CD4-positive, CD25-positive, alpha-beta regulatory T cell (primary cell): ENCODE data around the gene P2RX6. TPM values are rescaled to one million over a fixed set of nuclear protein-coding genes. Genes with fewer than 3 reads are reported as not detected.
"Not testable (repeated sequence)": the region's sequence is repeated elsewhere in the genome, so short reads cannot be mapped to it uniquely, and the experiment has no call there.

Source experiments
- ATAC-seq, 2 donors: fragments of 150-1000 bp; cut with Tn5 transposase; one replicate each; pipeline ENCODE4 v1.10.0; 2021; ENCODE audit warnings: low read depth in 2 of 2, moderate number of reproducible peaks in 2 of 2, moderate library complexity in 1 of 2
- DNase-seq, 3 donors: peaks; one replicate each; pipeline versions ENCODE4 v3.0.0 to v3.0.0-alpha.2; 2012 to 2022; ENCODE audit warnings: mixed read lengths in 1 of 3
- H3K27ac ChIP-seq: one replicate; pipeline ENCODE4 v1.7.0; 2013; ENCODE audit warnings: mild to moderate bottlenecking, low read length; ENCODE audit not compliant: insufficient read depth, poor library complexity, severe bottlenecking
- H3K27me3 ChIP-seq: one replicate; pipeline ENCODE4 v1.7.0; 2013; ENCODE audit warnings: low read length; ENCODE audit not compliant: control insufficient read depth, insufficient read depth
- H3K36me3 ChIP-seq: one replicate; pipeline ENCODE4 v1.7.0; 2013; ENCODE audit warnings: mild to moderate bottlenecking, low read length, moderate library complexity; ENCODE audit not compliant: control insufficient read depth, insufficient read depth
- H3K4me1 ChIP-seq: 2 replicates; pipeline ENCODE4 v1.7.0; 2013; ENCODE audit warnings: mild to moderate bottlenecking, low read length; ENCODE audit not compliant: insufficient read depth, control insufficient read depth, poor library complexity, severe bottlenecking
- H3K4me3 ChIP-seq: one replicate; pipeline ENCODE4 v1.7.0; 2013; ENCODE audit warnings: low read depth, mild to moderate bottlenecking, low read length, moderate library complexity
- H3K9me3 ChIP-seq, 2 experiments: 1 replicate in 1 of 2; 2 replicates in 1 of 2; pipeline ENCODE4 v1.7.0; 2013; ENCODE audit warnings: low read length in 2 of 2, mild to moderate bottlenecking in 1 of 2, moderate library complexity in 1 of 2; ENCODE audit not compliant: control insufficient read depth in 2 of 2
- H3K27ac Mint-ChIP-seq, 3 donors: one replicate each; pipeline ENCODE4 v1.8.0; 2020 to 2022; ENCODE audit warnings: mild to moderate bottlenecking in 3 of 3, mixed read lengths in 3 of 3, moderate library complexity in 2 of 3
- H3K27me3 Mint-ChIP-seq: one replicate; pipeline ENCODE4 v1.8.0; 2022; ENCODE audit warnings: mild to moderate bottlenecking, mixed read lengths
- H3K36me3 Mint-ChIP-seq: one replicate; pipeline ENCODE4 v1.8.0; 2020; ENCODE audit warnings: mixed read lengths
- H3K4me1 Mint-ChIP-seq, 4 donors: one replicate each; pipeline ENCODE4 v1.8.0; 2020 to 2022; ENCODE audit warnings: mixed read lengths in 4 of 4, mild to moderate bottlenecking in 1 of 4
- H3K4me3 Mint-ChIP-seq, 4 donors: one replicate each; pipeline ENCODE4 v1.8.0; 2020 to 2022; ENCODE audit warnings: mild to moderate bottlenecking in 4 of 4, mixed read lengths in 4 of 4, moderate library complexity in 3 of 4
- H3K9me3 Mint-ChIP-seq, 7 donors: one replicate each; pipeline ENCODE4 v1.8.0; 2020 to 2022; ENCODE audit warnings: mixed read lengths in 7 of 7, mild to moderate bottlenecking in 3 of 7, moderate library complexity in 2 of 7
- polyA plus RNA-seq, 4 donors: library from polyadenylated mRNA; unstranded; fragments of 300-500 nt; fragmentation: Illumina TruSeq; gene quantifications; one replicate each; pipeline ENCODE4 v1.2.3, GENCODE V29; 2021
- total RNA-seq: library from RNA; stranded (reverse); gene quantifications from one replicate; pipeline ENCODE4 v1.2.3, GENCODE V29; 2022

The P2RX6 gene
- total and polyA plus RNA-seq, 5 donors from 2014 or later = 0.10 to 0.59 TPM; not detected in 3

DNA sequence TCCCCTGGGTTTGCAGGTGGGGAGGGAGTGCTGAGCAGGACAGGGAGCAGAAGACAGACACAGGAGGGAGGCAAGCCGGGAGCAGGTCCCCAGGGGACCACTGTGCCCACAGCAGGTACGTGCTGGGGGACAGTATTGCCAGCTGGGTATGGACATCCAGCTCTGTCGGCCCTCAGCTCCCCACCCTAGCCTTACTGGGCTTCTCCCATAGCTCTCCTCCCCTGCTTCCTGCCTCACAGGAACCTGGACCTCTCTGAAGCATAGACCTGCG, 40.5 kb downstream of the P2RX6 start:
- Histone ChIP-seq H3K9me3 (no peaks in the 10 kb centered on the region), H3K4me1 (peaks cover 8% of the 10 kb centered on the region), H3K4me3 (no peak overlapping the region), H3K27ac (no peak overlapping the region), H3K36me3 (no peaks in the 10 kb centered on the region), H3K27me3 (peaks cover 3% of the 10 kb centered on the region)
- no peak overlapping the region for H3K27ac Mint-ChIP-seq
- peaks cover 10% of the 10 kb centered on the region for H3K27me3 Mint-ChIP-seq
- no peaks in the 10 kb centered on the region for H3K36me3 Mint-ChIP-seq
- H3K9me3 Mint-ChIP-seq = no peaks in the 10 kb centered on the region
- peaks cover 0 to 23% (median 4%) of the 10 kb centered on the region in 4 donors for H3K4me1 Mint-ChIP-seq
- ATAC-seq = no peak
- H3K4me3 Mint-ChIP-seq = peak overlapping the region in 1 of 4 donors; percentile 56
- no peak for DNase-seq

DNA sequence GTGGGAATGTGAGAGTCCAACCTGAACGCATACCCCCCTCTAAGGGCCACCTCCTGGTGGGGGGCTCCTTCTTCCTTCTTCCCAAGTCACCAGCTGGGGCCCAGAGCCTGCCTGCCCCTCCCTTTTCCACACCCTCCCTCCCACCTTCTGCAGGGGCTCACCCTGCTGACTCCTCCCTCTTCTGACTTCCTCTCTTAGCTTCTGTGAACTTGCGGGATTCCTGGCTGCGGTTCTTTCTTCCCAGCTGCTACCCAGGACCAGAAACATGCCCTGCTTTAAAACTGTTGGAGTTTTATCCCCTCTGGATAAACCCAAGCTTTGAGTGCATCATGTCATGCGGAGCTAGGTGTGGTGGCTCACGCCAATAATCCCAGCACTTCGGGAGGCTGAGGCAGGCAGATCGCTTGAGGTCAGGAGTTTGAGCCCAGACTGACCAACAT, 40.9 kb downstream of the P2RX6 start:
- no peak overlapping the region for H3K4me3 ChIP-seq
- H3K4me1 Mint-ChIP-seq = peaks cover 0 to 23% (median 4%) of the 10 kb centered on the region in 4 donors
- no peak for ATAC-seq
- peaks cover 8% of the 10 kb centered on the region for H3K4me1 ChIP-seq
- H3K36me3 ChIP-seq = no peaks in the 10 kb centered on the region
- H3K4me3 Mint-ChIP-seq = peak overlapping the region in 3 of 4 donors; percentile 56 to 67 (median 64)
- no peak for DNase-seq
- H3K27me3 ChIP-seq = peaks cover 3% of the 10 kb centered on the region
- H3K9me3 ChIP-seq = no peaks in the 10 kb centered on the region
- H3K27ac ChIP-seq = no peak overlapping the region
- H3K9me3 Mint-ChIP-seq = no peaks in the 10 kb centered on the region
- no peak overlapping the region for H3K27ac Mint-ChIP-seq
- peaks cover 10% of the 10 kb centered on the region for H3K27me3 Mint-ChIP-seq
- no peaks in the 10 kb centered on the region for H3K36me3 Mint-ChIP-seq

DNA sequence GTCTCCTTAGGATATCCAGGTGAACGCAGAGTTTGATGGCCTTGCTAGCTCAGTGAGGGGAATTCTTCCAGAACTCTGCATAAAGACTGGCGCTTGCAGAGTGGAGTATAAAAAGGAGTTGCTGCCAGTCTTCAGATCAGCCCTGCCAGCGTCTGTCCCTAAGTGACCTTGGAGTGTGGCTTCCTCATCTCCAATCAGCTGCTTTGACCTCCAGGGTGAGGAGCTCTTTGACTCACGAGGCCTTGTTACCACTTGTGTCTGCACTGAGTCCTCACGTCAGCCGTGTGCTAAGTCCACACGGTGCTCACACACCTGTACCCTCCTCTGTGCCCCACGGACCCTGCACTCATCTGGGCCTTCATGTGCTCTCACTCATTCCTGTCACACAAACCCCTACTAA, 45.4 kb downstream of the P2RX6 start:
- not testable (repeated sequence) for H3K4me3 ChIP-seq, ATAC-seq, H3K9me3 ChIP-seq, H3K4me1 ChIP-seq, H3K27me3 Mint-ChIP-seq, H3K27ac ChIP-seq, H3K36me3 ChIP-seq, H3K27me3 ChIP-seq, H3K36me3 Mint-ChIP-seq, DNase-seq, H3K4me3 Mint-ChIP-seq, H3K27ac Mint-ChIP-seq, H3K9me3 Mint-ChIP-seq
- peaks cover 0 to 15% (median 4%) of the 10 kb centered on the region in 4 donors for H3K4me1 Mint-ChIP-seq

DNA sequence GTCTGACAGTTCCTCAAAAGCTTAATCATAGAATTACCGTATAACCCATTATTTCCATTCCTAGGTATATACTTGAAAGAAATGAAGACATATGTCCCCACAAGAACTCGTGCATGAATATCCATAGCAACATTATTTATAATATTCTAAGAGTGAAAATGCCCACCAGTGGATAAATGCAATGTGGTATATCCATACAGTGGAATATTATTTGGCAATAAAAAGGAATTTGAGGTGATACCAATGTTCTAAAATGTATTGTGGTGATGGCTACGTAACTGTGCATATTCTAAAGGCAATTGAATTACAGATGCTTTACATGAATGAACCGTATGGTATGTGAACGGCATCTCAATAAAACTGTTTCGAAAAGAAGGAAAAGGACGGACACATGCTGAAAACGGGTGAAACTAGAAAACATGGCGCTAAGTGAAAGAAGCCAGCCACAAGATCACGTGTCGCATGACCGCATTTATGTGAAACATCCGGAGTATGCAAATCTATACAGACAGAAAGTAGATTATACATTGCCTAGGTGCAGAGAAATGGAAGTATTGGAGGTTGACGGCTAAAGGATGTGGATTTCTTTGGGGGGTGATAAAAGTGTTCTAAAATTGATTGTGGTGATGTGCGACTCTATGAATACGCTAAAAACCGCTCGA, 46.8 kb downstream of the P2RX6 start:
- not testable (repeated sequence) for H3K4me1 Mint-ChIP-seq, H3K9me3 Mint-ChIP-seq, ATAC-seq, H3K27me3 ChIP-seq, H3K4me3 Mint-ChIP-seq, H3K4me3 ChIP-seq, H3K36me3 Mint-ChIP-seq, DNase-seq, H3K27ac ChIP-seq, H3K9me3 ChIP-seq, H3K27ac Mint-ChIP-seq, H3K36me3 ChIP-seq, H3K4me1 ChIP-seq
- H3K27me3 Mint-ChIP-seq = peaks cover 10% of the 10 kb centered on the region

DNA sequence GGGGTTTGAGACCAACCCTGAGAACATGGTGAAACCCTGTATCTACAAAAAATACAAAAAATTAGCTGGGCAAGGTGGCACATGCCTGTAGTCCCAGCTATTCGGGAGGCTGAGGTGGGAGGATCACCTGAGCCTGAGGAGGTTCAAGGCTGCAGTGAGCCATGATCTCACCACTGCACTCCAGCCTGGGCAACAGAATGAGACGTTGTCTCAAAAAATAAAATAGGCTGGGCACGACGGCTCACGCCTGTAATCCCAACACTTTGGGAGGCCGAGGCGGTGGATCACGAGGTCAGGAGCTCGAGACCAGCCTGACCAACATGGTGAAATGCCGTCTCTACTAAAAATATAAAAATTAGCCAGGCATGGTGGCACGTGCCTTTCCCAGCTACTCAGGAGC, 49.5 kb downstream of the P2RX6 start:
- not testable (repeated sequence) for H3K9me3 Mint-ChIP-seq, H3K36me3 ChIP-seq, ATAC-seq, H3K4me3 ChIP-seq, H3K4me1 ChIP-seq, H3K9me3 ChIP-seq, H3K4me1 Mint-ChIP-seq, H3K4me3 Mint-ChIP-seq, H3K27me3 ChIP-seq, H3K27ac ChIP-seq, H3K27ac Mint-ChIP-seq, DNase-seq, H3K36me3 Mint-ChIP-seq
- peaks cover 10% of the 10 kb centered on the region for H3K27me3 Mint-ChIP-seq

DNA sequence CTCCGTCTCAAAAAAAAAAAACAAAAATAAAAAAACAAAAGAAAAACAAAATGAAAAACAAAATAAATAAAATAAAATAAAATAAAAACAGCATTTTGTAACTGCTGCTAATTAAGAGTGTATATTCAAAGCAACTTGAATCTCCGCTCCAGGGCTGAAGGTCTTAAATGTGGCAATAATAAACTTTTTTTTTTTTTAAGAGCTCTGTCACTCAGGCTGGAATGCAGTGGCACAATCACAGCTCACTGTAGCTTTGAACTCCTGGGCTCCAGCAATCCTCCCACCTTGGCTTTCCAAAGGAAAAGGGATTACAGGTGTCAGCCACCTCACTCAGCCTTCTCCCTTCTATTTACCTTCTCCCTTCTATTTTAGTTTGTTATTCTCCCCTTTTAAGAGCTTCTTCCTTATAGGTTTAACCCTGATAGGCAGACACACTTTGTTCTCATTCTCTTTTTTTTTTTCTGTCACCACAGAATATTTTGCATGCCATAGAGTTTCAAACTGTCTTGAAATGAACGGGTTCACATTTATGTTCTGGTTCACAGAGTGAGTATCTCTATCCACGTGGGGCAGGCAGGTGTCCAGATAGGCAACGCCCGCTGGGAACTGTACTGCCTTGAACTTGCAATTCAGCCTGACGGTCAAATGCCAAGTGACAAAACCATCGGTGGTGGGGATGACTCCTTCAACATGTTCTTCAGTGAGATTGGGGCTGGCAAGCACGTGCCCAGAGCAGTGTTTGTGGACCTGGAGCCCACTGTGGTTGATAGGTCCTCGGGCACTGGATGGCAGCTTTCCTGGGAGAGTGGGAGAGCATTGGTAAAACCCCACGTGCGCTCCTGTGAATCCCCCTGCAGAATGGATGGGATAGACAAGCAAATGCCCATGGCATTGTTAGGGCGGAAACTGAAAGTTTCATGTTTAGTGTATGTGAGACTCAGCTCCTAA, 50.2 kb downstream of the P2RX6 start:
- Mint-ChIP-seq H3K4me1 (no peaks in the 10 kb centered on the region), H3K27ac (peak overlapping the region in 1 of 3 donors; percentile 60), H3K4me3 (no peak overlapping the region), H3K27me3 (peaks cover 10% of the 10 kb centered on the region), H3K9me3 (peaks cover 0 to 5% (median 0%) of the 10 kb centered on the region in 7 donors), H3K36me3 (no peaks in the 10 kb centered on the region)
- Histone ChIP-seq H3K4me1 (no peaks in the 10 kb centered on the region), H3K36me3 (no peaks in the 10 kb centered on the region), H3K27me3 (no peaks in the 10 kb centered on the region), H3K4me3 (no peak overlapping the region), H3K9me3 (no peaks in the 10 kb centered on the region), H3K27ac (no peak overlapping the region)
- ATAC-seq = no peak
- no peak for DNase-seq

DNA sequence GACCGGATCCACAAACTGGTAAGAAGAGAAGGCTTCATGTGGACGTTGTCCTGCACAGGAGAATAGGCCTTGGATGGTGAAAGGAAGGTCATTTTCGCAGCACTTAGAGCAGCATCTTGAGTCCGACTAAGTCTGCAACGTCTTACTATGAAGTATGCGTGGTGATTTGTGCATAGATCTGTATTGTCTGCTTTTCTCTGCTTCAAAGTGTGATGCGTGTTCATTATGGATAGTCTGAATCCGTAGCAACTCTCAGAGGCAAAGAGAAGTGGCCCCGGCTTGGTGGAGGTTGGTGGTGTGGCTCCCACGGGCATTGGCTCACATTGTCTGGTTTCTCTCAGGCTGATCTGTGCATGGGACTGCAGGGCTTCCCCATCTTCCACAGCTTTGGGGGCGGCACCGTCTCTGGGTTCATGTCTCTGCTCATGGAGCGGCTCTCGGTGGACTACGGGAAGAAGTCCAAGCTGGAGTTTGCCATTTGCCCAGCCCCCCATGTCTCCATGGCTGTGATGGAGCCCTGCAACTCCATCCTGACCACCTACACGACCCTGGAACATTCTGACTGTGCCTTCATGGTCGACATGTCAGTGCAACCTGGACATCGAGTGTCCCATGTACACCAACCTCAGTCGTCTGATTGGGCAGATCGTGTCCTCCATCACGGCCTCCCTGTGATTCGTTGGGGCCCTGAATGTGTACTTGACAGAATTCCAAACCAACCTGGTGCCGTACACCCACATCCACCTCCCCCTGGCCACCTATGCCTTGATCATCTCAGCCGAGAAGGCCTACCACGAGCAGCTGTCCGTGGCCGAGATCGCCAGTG, 52.3 kb downstream of the P2RX6 start:
- peak overlapping the region in 1 of 3 donors; percentile 60 for H3K27ac Mint-ChIP-seq
- Histone ChIP-seq H3K36me3 (no peaks in the 10 kb centered on the region), H3K27me3 (no peaks in the 10 kb centered on the region), H3K4me1 (no peaks in the 10 kb centered on the region), H3K27ac (no peak overlapping the region), H3K9me3 (no peaks in the 10 kb centered on the region), H3K4me3 (no peak overlapping the region)
- H3K9me3 Mint-ChIP-seq = no peaks in the 10 kb centered on the region
- ATAC-seq (no peak), DNase-seq (no peak)
- no peaks in the 10 kb centered on the region for H3K4me1 Mint-ChIP-seq
- H3K4me3 Mint-ChIP-seq = no peak overlapping the region
- peaks cover 10% of the 10 kb centered on the region for H3K27me3 Mint-ChIP-seq
- no peaks in the 10 kb centered on the region for H3K36me3 Mint-ChIP-seq
